Activated CD8-positive, alpha-beta T cell treated with anti-CD3 and anti-CD28 coated beads for 36 hours (primary cell): ENCODE results near the gene CARTPT. TPM values are rescaled to one million over a fixed set of nuclear protein-coding genes. Genes with fewer than 3 reads are reported as not detected.

ENCODE experiments used
- ATAC-seq: fragments of 200-7000 bp; cut with Tn5 transposase; one replicate; pipeline ENCODE4 v1.10.0; 2021; ENCODE audit warnings: mild to moderate bottlenecking, moderate library complexity
- CTCF ChIA-PET: fragments of 350-600 bp; sonication (Branson Sonifier 250); formaldehyde crosslinking; loops from one replicate; lab custom pipeline; 2021; ENCODE audit warnings: antibody characterized with exemption; lab: Charles Lee
- POLR2A ChIA-PET: fragments of 350-600 bp; sonication (Branson Sonifier 250); formaldehyde crosslinking; loops from one replicate; lab custom pipeline; 2021; ENCODE audit warnings: antibody characterized with exemption; lab: Charles Lee
- DNase-seq: peaks from one replicate; pipeline ENCODE4 v3.0.0-alpha.2; 2020
- H3K27ac Mint-ChIP-seq: one replicate; pipeline ENCODE4 v1.8.0; 2021; ENCODE audit warnings: mild to moderate bottlenecking, mixed read lengths
- H3K27me3 Mint-ChIP-seq: one replicate; pipeline ENCODE4 v1.8.0; 2021; ENCODE audit warnings: mixed read lengths
- H3K36me3 Mint-ChIP-seq: one replicate; pipeline ENCODE4 v1.8.0; 2021; ENCODE audit warnings: low read depth, mixed read lengths
- H3K4me1 Mint-ChIP-seq: one replicate; pipeline ENCODE4 v1.8.0; 2021; ENCODE audit warnings: low read depth, mixed read lengths
- H3K4me3 Mint-ChIP-seq: one replicate; pipeline ENCODE4 v1.8.0; 2021; ENCODE audit warnings: mild to moderate bottlenecking, moderate library complexity, mixed read lengths
- H3K9me3 Mint-ChIP-seq: one replicate; pipeline ENCODE4 v1.8.0; 2021; ENCODE audit warnings: mixed read lengths
- intact Hi-C: fragments of 100-400 bp; cut with micrococcal nuclease; formaldehyde crosslinking; loops from one replicate; pipeline ENCODE4 v1.10.0; 2022
- total RNA-seq, 2 experiments: library from RNA; stranded (reverse); gene quantifications; one replicate each; pipeline ENCODE4 v1.2.3, GENCODE V29; 2021
- TF ChIP-seq, protein P1 (sequence below): fragments of 200-600 bp; IDR thresholded peaks from one replicate; pipeline ENCODE4 v1.8.0; 2022; ENCODE audit warnings: antibody characterized with exemption, mild to moderate bottlenecking

The CARTPT gene
- total RNA-seq, 2 experiments from 2014 or later: not detected

DNA sequence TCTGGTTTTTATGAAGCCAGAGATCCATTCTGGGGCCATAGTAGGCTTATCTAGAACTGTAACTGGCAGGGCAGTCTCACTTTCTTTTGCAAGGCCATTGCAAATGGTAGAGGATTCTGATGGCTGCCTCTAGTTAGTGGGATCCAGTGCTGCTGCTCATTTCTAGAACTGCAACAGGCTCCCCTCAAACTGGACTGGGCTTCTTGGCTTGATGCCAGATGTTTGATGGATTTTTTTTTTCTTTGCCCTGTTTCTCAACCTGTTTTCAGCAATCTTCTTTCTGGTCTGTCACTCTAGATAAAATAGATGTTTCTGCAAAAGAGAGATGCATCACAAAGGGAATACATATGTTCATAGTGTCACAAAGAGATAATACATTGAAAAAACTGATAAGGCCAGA, 11.9 kb downstream of the CARTPT start:
- ATAC-seq: no peak

DNA sequence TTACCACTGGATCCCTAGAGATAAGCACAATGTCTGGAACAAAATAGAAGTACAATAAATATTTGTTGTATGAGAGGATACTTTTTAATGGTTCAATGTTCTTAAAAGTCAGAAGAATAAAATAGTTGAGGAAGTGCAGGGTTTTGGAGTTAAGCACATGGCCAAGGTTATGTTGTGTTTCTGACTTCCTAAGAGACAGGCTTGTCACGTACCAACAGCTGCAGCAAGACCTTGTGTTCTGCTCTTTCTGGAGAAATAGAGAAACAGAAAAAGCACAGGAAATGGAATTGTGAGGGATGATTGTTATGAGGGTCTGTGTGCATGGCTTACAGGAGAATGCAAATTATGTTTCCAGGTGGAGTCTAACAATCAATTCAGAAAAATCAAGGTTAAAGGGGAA, 12.9 kb downstream of the CARTPT start:
- TF ChIP-seq, protein P1, sequence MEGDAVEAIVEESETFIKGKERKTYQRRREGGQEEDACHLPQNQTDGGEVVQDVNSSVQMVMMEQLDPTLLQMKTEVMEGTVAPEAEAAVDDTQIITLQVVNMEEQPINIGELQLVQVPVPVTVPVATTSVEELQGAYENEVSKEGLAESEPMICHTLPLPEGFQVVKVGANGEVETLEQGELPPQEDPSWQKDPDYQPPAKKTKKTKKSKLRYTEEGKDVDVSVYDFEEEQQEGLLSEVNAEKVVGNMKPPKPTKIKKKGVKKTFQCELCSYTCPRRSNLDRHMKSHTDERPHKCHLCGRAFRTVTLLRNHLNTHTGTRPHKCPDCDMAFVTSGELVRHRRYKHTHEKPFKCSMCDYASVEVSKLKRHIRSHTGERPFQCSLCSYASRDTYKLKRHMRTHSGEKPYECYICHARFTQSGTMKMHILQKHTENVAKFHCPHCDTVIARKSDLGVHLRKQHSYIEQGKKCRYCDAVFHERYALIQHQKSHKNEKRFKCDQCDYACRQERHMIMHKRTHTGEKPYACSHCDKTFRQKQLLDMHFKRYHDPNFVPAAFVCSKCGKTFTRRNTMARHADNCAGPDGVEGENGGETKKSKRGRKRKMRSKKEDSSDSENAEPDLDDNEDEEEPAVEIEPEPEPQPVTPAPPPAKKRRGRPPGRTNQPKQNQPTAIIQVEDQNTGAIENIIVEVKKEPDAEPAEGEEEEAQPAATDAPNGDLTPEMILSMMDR: no peak
- Mint-ChIP-seq H3K27me3 (peaks cover 23% of the 10 kb centered on the region), H3K9me3 (no peaks in the 10 kb centered on the region), H3K4me3 (no peak overlapping the region), H3K27ac (no peak overlapping the region), H3K36me3 (no peaks in the 10 kb centered on the region), H3K4me1 (no peaks in the 10 kb centered on the region)
- ChIA-PET POLR2A (interaction anchor here (0.6 kb wide), 1 partner anchor 1087 kb away, joined by 3 read pairs; no protein-coding TSS in a partner anchor), CTCF (interaction anchor here (1.0 kb wide), 1 partner anchor 34 kb away, joined by 3 read pairs; no protein-coding TSS in a partner anchor)
- intact Hi-C loops: no loop called here
- no peak for DNase-seq
- ATAC-seq: no peak

More for the DNA sequence above, 11.9 kb downstream of the CARTPT start:
- DNase-seq: no peak
- no peak overlapping the region for H3K27ac Mint-ChIP-seq
- ChIA-PET POLR2A (no interaction called here), CTCF (no interaction called here)
- no peak overlapping the region for H3K4me3 Mint-ChIP-seq
- TF ChIP-seq, protein P1: no peak
- peaks cover 23% of the 10 kb centered on the region for H3K27me3 Mint-ChIP-seq
- no peaks in the 10 kb centered on the region for H3K36me3 Mint-ChIP-seq
- intact Hi-C loops: no loop called here
- no peaks in the 10 kb centered on the region for H3K4me1 Mint-ChIP-seq
- no peaks in the 10 kb centered on the region for H3K9me3 Mint-ChIP-seq

DNA sequence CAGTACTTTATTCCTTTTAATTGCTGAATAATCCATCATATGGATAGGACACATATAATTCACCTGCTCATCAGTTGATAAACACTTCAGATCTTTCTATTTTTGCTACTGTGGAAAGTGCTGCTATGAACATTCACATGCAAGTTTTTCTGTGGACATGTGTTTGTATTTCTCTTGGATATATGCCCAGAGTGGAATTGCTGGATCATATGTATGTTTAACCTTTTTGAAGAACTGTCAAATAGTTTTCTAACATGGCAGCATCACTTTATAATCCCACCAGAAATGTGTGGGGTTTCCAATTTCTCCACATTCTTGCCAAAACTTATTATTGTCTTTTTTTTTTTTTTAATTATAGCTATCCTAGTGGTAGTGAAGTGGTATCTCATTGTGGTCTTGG, 15.1 kb downstream of the CARTPT start:
- intact Hi-C loops: no loop called here
- Mint-ChIP-seq H3K36me3 (no peaks in the 10 kb centered on the region), H3K4me1 (no peaks in the 10 kb centered on the region), H3K27me3 (peaks cover 10% of the 10 kb centered on the region), H3K4me3 (no peak overlapping the region), H3K9me3 (no peaks in the 10 kb centered on the region), H3K27ac (no peak overlapping the region)
- ATAC-seq (no peak), DNase-seq (no peak)
- TF ChIP-seq, protein P1: no peak
- ChIA-PET POLR2A (no interaction called here), CTCF (no interaction called here)

DNA sequence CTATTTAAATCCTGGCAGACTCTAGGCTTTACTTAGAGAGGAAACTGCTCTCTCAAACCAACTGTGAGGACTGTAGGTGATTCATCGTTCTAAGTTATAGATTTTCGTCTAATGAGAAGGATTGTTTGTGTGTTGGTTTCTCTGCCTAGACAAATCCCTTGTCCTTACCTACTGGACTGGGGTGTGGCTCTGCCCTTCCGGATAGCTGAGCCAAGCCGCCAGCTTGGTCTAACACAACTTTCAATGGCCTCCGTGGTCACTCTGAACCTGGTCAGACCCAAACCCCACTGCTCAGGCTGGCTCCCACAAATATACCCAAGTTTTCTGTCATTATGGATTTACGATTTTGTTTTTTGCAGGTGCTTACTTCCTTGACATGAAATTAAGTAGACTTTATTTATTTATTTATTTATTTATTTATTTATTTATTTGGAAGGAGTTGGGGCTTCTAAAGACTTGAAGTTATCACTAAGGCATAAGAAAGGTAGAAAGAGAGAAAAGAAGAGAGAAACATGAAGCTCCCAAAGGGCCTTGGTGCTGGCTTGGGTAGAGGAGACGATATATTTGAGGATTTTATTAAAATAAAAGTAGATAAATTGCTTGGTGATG, 19.0 kb downstream of the CARTPT start:
- no peak overlapping the region for H3K27ac Mint-ChIP-seq
- ChIA-PET CTCF (interaction anchor here (1.3 kb wide), 1 partner anchor 44 kb away, joined by 3 read pairs; no protein-coding TSS in a partner anchor), POLR2A (no interaction called here)
- intact Hi-C loops: no loop called here
- no peak overlapping the region for H3K4me3 Mint-ChIP-seq
- peaks cover 14% of the 10 kb centered on the region for H3K27me3 Mint-ChIP-seq
- ATAC-seq (no peak), DNase-seq (no peak)
- TF ChIP-seq, protein P1: no peak
- H3K36me3 Mint-ChIP-seq: no peaks in the 10 kb centered on the region
- no peaks in the 10 kb centered on the region for H3K9me3 Mint-ChIP-seq
- no peaks in the 10 kb centered on the region for H3K4me1 Mint-ChIP-seq

DNA sequence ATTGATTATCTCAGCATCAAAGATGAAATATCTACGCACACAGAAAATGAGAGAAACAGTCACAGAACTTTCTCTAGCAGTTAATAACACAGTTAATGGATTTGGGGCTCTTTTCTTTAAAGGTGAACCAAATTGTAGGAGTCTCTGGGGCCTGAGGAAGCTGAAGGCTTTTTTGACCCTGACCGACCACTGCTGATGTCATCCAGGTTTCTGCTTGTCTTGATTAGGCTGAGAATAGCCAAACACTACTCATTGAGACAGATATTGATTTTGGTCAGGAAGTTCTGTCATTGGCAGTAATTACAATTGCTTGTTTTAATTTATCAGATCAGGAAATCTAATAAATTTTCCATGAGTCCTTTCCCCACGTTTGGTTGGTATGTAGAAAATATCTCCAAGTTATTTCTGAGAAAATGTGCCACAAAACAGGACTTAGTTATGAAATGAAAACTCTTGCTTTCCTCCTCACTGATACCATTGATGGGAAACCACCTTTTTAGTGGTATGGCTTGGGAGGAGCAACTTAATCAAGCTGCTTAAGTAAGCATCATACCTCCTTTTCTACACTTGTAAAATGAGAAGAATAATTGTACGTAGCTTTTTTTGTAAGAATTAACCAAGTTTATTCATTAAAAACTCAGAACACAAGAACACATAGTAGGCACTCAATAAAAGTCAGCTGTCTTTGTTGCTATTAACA, 19.7 kb downstream of the CARTPT start:
- no peak overlapping the region for H3K27ac Mint-ChIP-seq
- TF ChIP-seq, protein P1: no peak

More for the DNA sequence above, 19.7 kb downstream of the CARTPT start:
- no peaks in the 10 kb centered on the region for H3K4me1 Mint-ChIP-seq
- POLR2A ChIA-PET: no interaction called here
- DNase-seq (no peak), ATAC-seq (no peak)
- H3K27me3 Mint-ChIP-seq: peaks cover 14% of the 10 kb centered on the region
- no peak overlapping the region for H3K4me3 Mint-ChIP-seq
- H3K36me3 Mint-ChIP-seq: no peaks in the 10 kb centered on the region
- H3K9me3 Mint-ChIP-seq: no peaks in the 10 kb centered on the region
- CTCF ChIA-PET: interaction anchor here (1.3 kb wide), 1 partner anchor 44 kb away, joined by 3 read pairs; no protein-coding TSS in a partner anchor
- intact Hi-C loops: no loop called here
